OCI-LY3 (cell line): ENCODE data around the gene EGF.

ENCODE experiments used
- H2AFZ ChIP-seq: fragments of 200-600, 300-600 bp; shearing (Covaris generic); 2 replicates; pipeline ENCODE4 v1.6.0; 2014; ENCODE audit warnings: antibody characterized with exemption, low read depth, low read length
- H3K27ac ChIP-seq: fragments of 200-600, 300-600 bp; sonication (generic); 2 replicates; pipeline ENCODE4 v1.5.1; 2014; ENCODE audit warnings: mild to moderate bottlenecking, low read length, moderate library complexity, mixed read lengths
- H3K27me3 ChIP-seq: fragments of 200-600, 300-600 bp; sonication (generic); 2 replicates; pipeline ENCODE4 v1.6.1; 2014; ENCODE audit warnings: low read depth, low read length, mixed read lengths
- H3K36me3 ChIP-seq: fragments of 200-600, 300-600 bp; sonication (generic); replicated peaks from 2 replicates; pipeline ENCODE3; 2014; ENCODE audit warnings: low read depth, low read length, mixed read lengths
- H3K4me1 ChIP-seq: fragments of 300-600, 200-600 bp; sonication (generic); 2 replicates; pipeline ENCODE4 v1.6.1; 2014; ENCODE audit warnings: low read length, mixed read lengths
- H3K4me2 ChIP-seq: fragments of 200-600, 300-600 bp; sonication (generic); 2 replicates; pipeline ENCODE4 v1.6.1; 2014; ENCODE audit warnings: low read length, mixed read lengths
- H3K4me3 ChIP-seq: fragments of 300-600, 200-600 bp; sonication (generic); 2 replicates; pipeline ENCODE4 v1.5.1; 2014; ENCODE audit warnings: antibody characterized with exemption, mild to moderate bottlenecking, low read length, moderate library complexity
- H3K79me2 ChIP-seq: fragments of 300-600, 200-600 bp; shearing (Covaris generic); 2 replicates; pipeline ENCODE4 v1.6.1; 2014; ENCODE audit warnings: mild to moderate bottlenecking, low read length, mixed read lengths
- H3K9ac ChIP-seq: fragments of 300-600, 200-600 bp; shearing (Covaris generic); 2 replicates; pipeline ENCODE4 v1.6.0; 2014; ENCODE audit warnings: mild to moderate bottlenecking, low read length, moderate library complexity
- H3K9me3 ChIP-seq: fragments of 200-600, 300-600 bp; shearing (Covaris generic); 2 replicates; pipeline ENCODE4 v1.6.1; 2014; ENCODE audit warnings: low read length, mixed read lengths; ENCODE audit not compliant: insufficient read depth
- H4K20me1 ChIP-seq: fragments of 200-600, 300-600 bp; sonication (generic); 2 replicates; pipeline ENCODE4 v1.6.1; 2016; ENCODE audit warnings: low read length, mixed read lengths; ENCODE audit not compliant: insufficient read depth
- EZH2phosphoT487 ChIP-seq: fragments of 200-600 bp; shearing (Covaris generic); IDR thresholded peaks from 2 replicates; pipeline ENCODE4 v1.6.1; 2018; ENCODE audit warnings: antibody characterized with exemption, mixed run types, low read depth
- TF ChIP-seq, protein P1 (sequence below): fragments of 200-600, 300-600 bp; sonication (generic); IDR thresholded peaks from 2 replicates; pipeline ENCODE4 v1.5.1; 2014; ENCODE audit warnings: antibody characterized with exemption, low read length, low read depth

Gene EGF

DNA sequence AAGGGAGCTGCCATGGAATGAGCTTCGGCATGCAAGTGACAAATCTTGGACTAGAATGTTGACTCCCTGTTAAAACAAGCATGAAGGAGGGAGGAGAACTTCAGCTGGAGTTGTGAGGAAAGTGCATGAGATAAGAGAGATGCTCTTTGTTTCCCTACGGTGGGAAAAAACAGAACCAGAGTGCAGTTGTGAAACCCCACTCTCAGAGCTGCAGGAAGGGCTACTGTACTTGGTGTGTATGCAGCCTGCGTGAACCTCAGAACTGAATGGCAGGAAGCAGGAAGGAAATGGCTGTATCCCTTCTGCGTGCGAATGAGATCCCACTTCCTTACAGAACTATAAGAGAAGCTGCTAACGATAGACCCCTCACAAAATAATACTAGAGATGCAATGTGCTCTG is 57.2 kb downstream of the EGF start:
- H3K4me2 ChIP-seq: no peak overlapping the region
- H3K27ac ChIP-seq: no peak overlapping the region
- TF ChIP-seq, protein P1, sequence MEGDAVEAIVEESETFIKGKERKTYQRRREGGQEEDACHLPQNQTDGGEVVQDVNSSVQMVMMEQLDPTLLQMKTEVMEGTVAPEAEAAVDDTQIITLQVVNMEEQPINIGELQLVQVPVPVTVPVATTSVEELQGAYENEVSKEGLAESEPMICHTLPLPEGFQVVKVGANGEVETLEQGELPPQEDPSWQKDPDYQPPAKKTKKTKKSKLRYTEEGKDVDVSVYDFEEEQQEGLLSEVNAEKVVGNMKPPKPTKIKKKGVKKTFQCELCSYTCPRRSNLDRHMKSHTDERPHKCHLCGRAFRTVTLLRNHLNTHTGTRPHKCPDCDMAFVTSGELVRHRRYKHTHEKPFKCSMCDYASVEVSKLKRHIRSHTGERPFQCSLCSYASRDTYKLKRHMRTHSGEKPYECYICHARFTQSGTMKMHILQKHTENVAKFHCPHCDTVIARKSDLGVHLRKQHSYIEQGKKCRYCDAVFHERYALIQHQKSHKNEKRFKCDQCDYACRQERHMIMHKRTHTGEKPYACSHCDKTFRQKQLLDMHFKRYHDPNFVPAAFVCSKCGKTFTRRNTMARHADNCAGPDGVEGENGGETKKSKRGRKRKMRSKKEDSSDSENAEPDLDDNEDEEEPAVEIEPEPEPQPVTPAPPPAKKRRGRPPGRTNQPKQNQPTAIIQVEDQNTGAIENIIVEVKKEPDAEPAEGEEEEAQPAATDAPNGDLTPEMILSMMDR: no peak
- no peak for TF ChIP-seq EZH2phosphoT487
- H3K36me3 ChIP-seq: no peaks in the 10 kb centered on the region
- H2AFZ ChIP-seq: no peak overlapping the region
- H3K4me3 ChIP-seq: no peak overlapping the region
- H3K79me2 ChIP-seq: no peaks in the 10 kb centered on the region
- no peak overlapping the region for H3K9ac ChIP-seq
- H3K4me1 ChIP-seq: peaks cover 21% of the 10 kb centered on the region
- no peaks in the 10 kb centered on the region for H3K9me3 ChIP-seq
- H3K27me3 ChIP-seq: peaks cover 26% of the 10 kb centered on the region
- H4K20me1 ChIP-seq: peaks cover 4% of the 10 kb centered on the region; the same call in 1 of the 2 replicates

- Histone ChIP-seq H2AFZ (no peak overlapping the region), H3K36me3 (no peaks in the 10 kb centered on the region), H3K27ac (no peak overlapping the region), H3K9ac (no peak overlapping the region), H4K20me1 (no peaks in the 10 kb centered on the region; the same call in 1 of the 2 replicates), H3K79me2 (no peaks in the 10 kb centered on the region), H3K4me3 (no peak overlapping the region), H3K4me1 (peaks cover 12% of the 10 kb centered on the region), H3K9me3 (no peaks in the 10 kb centered on the region), H3K27me3 (peaks cover 19% of the 10 kb centered on the region; the same call in 1 of the 2 replicates), H3K4me2 (no peak overlapping the region)
- TF ChIP-seq EZH2phosphoT487: no peak
- TF ChIP-seq, protein P1: no peak
These were observed 60.3 kb downstream of the EGF start for GRCh38 chr4:109972786-109973528.

- TF ChIP-seq, protein P1: no peak
- TF ChIP-seq EZH2phosphoT487: no peak
- Histone ChIP-seq H3K4me2 (no peak overlapping the region), H2AFZ (no peak overlapping the region), H4K20me1 (no peaks in the 10 kb centered on the region), H3K9ac (no peak overlapping the region), H3K79me2 (no peaks in the 10 kb centered on the region), H3K27ac (no peak overlapping the region), H3K4me3 (no peak overlapping the region), H3K27me3 (peaks cover 19% of the 10 kb centered on the region; the same call in 1 of the 2 replicates), H3K9me3 (no peaks in the 10 kb centered on the region), H3K4me1 (peaks cover 11% of the 10 kb centered on the region), H3K36me3 (no peaks in the 10 kb centered on the region)
These were observed 60.8 kb downstream of the EGF start for GRCh38 chr4:109973529-109973905.

DNA sequence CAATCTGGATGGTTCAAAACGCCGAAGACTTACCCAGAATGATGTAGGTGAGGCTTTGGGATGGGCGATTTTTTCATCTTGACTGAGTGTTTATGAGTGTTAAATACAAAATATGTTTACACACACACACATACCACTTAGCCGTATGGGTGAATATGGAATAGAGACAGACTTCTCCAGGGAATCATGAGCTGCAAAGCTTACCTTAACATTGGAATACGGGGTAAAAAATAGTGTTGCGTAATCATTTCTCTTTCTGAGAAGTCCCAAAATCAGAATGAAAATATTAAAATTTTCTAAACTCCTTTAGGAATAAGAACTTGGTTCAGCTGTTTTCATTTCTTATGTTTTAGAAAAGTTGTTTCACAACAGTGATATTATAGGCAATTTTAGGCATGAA is 63.5 kb downstream of the EGF start:
- Histone ChIP-seq H3K79me2 (no peaks in the 10 kb centered on the region), H3K9ac (no peak overlapping the region), H4K20me1 (no peaks in the 10 kb centered on the region), H3K4me1 (peaks cover 9% of the 10 kb centered on the region), H3K9me3 (no peaks in the 10 kb centered on the region), H3K36me3 (no peaks in the 10 kb centered on the region), H2AFZ (no peak overlapping the region), H3K4me3 (no peak overlapping the region), H3K4me2 (no peak overlapping the region), H3K27me3 (peaks cover 24% of the 10 kb centered on the region; the same call in 1 of the 2 replicates), H3K27ac (no peak overlapping the region)
- TF ChIP-seq EZH2phosphoT487: no peak
